Stimulated activated CD8-positive, alpha-beta memory T cell treated with anti-CD3 and anti-CD28 coated beads, Interleukin-7, amount 100 ng/mL, for 24 hours (primary cell): Measurements from ENCODE around the gene LPXN.

Experiments used
- DNase-seq: peaks from one replicate; pipeline ENCODE4 v3.0.0-alpha.2; 2020; ENCODE audit warnings: low read depth

The LPXN gene

GRCh38 chr11:58524232-58525036 lies 51.2 kb downstream of the LPXN start:
- DNase-seq, result no peak

GRCh38 chr11:58513747-58514367 lies 61.8 kb downstream of the LPXN start:
- no peak for DNase-seq

- no peak for DNase-seq
These were observed 64.0 kb downstream of the LPXN start for GRCh38 chr11:58511636-58512035.

- DNase-seq, result no peak
These were observed 65.9 kb downstream of the LPXN start for GRCh38 chr11:58509748-58510147.

- DNase-seq, result no peak
These were observed 66.8 kb downstream of the LPXN start for GRCh38 chr11:58508814-58509213.

- DNase-seq, result no peak
These were observed 67.7 kb downstream of the LPXN start, which contains the start of gene OR5B21 for GRCh38 chr11:58508005-58508404. TSS of gene OR5B21 (minus strand) at chr11:58508105. CDS start at chr11:58508105, 0 bp downstream.

GRCh38 chr11:58507355-58507754 lies 68.3 kb downstream of the LPXN start:
- DNase-seq, result no peak

GRCh38 chr11:58506935-58507334 lies 68.7 kb downstream of the LPXN start:
- no peak for DNase-seq

- DNase-seq, result no peak
These were observed 69.8 kb downstream of the LPXN start for GRCh38 chr11:58505849-58506248.

GRCh38 chr11:58504232-58504631 lies 71.4 kb downstream of the LPXN start:
- no peak for DNase-seq

- no peak for DNase-seq
These were observed 72.2 kb downstream of the LPXN start for GRCh38 chr11:58503361-58503856.

- DNase-seq, result no peak
These were observed 73.7 kb downstream of the LPXN start for GRCh38 chr11:58502004-58502403.

- DNase-seq, result no peak
These were observed 77.2 kb downstream of the LPXN start for GRCh38 chr11:58498464-58498863.

GRCh38 chr11:58497951-58498350 lies 77.7 kb downstream of the LPXN start:
- DNase-seq, result no peak

- no peak for DNase-seq
These were observed 79.8 kb downstream of the LPXN start for GRCh38 chr11:58495906-58496305.

- no peak for DNase-seq
These were observed 81.6 kb downstream of the LPXN start for GRCh38 chr11:58494101-58494500.

GRCh38 chr11:58493676-58494075 lies 82.0 kb downstream of the LPXN start:
- DNase-seq, result no peak

- no peak for DNase-seq
These were observed 84.8 kb downstream of the LPXN start for GRCh38 chr11:58490827-58491226.

GRCh38 chr11:58487170-58487569 lies 88.5 kb downstream of the LPXN start:
- DNase-seq, result no peak

- DNase-seq, result no peak
These were observed 89.7 kb downstream of the LPXN start for GRCh38 chr11:58485961-58486360.
